ENCODE measurements around the gene ANXA2R. TPM values are rescaled to one million over a fixed set of nuclear protein-coding genes. Genes with fewer than 3 reads are reported as not detected.

ANXA2R gene
- total and polyA plus RNA-seq, 9 of the 15 experiments (the other 6 are each of a cell fraction or from before 2014, with no cell fraction given): 2.1 to 4.8 (median 3.4) TPM

GRCh38 chr5:42994555-42995359 lies 45.4 kb downstream of the ANXA2R start (continued):
- TF ChIP-seq PRDM10 (IDR thresholded peaks at IDR 0.05; ENCODE audit: partially characterized antibody) (peak; percentile 27), CTCFL (IDR thresholded peaks at IDR 0.05; ENCODE audit: borderline replicate concordance, insufficient read depth, low read depth, low read length, poor library complexity, severe bottlenecking) (peak; percentile 81), MBD2 (IDR thresholded peaks at IDR 0.05; ENCODE audit: borderline replicate concordance, low read depth) (no peak), KDM2B (CRISPR knock-in tag; IDR thresholded peaks at IDR 0.05) (0 out of 2 replicates have a peak, but pooled peaks have one; percentile 10), TAF1 (IDR thresholded peaks at IDR 0.05; ENCODE audit: control insufficient read depth, extremely low read depth, insufficient read depth, low read length, severe bottlenecking) (peak; percentile 81), DPF2 (IDR thresholded peaks at IDR 0.05) (peak; percentile 43; the same call in 1 of the 2 replicates), ZNF280A (IDR thresholded peaks at IDR 0.05; ENCODE audit: low read depth, partially characterized antibody) (no peak), LCOR (CRISPR knock-in tag; IDR thresholded peaks at IDR 0.05) (peak; percentile 93), CREBBP (IDR thresholded peaks at IDR 0.05; ENCODE audit: low read depth, low read length) (no peak), GABPA (tag; conservative IDR thresholded peaks at IDR 0.05; ENCODE audit: low read depth) (peak; percentile 59; the same call in 1 of the 2 replicates), MYBL2 (IDR thresholded peaks at IDR 0.05; ENCODE audit: low read depth) (no peak), MYBL2 (CRISPR knock-in tag; IDR thresholded peaks at IDR 0.05; ENCODE audit: borderline replicate concordance) (no peak), SETDB1 (IDR thresholded peaks at IDR 0.05; ENCODE audit: low read length) (no peak), HCFC1 (IDR thresholded peaks at IDR 0.05; ENCODE audit: low read depth, low read length) (peak; percentile 27; the same call in 1 of the 2 replicates), CREM (IDR thresholded peaks at IDR 0.05; ENCODE audit: low read depth) (peak; percentile 65; the same call in 1 of the 2 replicates)

Measured in K562 (cell line).